ENCODE results near the gene FYN. TPM values are rescaled to one million over a fixed set of nuclear protein-coding genes. Genes with fewer than 3 reads are reported as not detected.

Gene FYN
- total RNA-seq, 2 experiments from 2014 or later = 521 to 547 TPM

- ChIA-PET CTCF (interaction anchor here (0.7 to 1.6 kb wide), 2 partner anchors 10 to 229 kb away, joined by 3 to 4 read pairs; no protein-coding TSS in a partner anchor), POLR2A (interaction anchor here (0.5 to 1.6 kb wide), 5 partner anchors 11 to 293 kb away, joined by 3 to 5 read pairs (median 3); partner anchors contain the start of gene REV3L)
These were observed 97.9 kb downstream of the FYN start for GRCh38 chr6:111775145-111775922.

- POLR2A ChIA-PET = interaction anchor here (1.6 kb wide), 1 partner anchor 12 kb away, joined by 5 read pairs; no protein-coding TSS in a partner anchor
- CTCF ChIA-PET = no interaction called here
These were observed 98.9 kb downstream of the FYN start for GRCh38 chr6:111774346-111774703.

- POLR2A ChIA-PET = interaction anchor here (1.6 kb wide), 1 partner anchor 12 kb away, joined by 5 read pairs; no protein-coding TSS in a partner anchor
- CTCF ChIA-PET = no interaction called here
These were observed 99.5 kb downstream of the FYN start for GRCh38 chr6:111773501-111774345.

GRCh38 chr6:111772381-111772780 lies 100.9 kb downstream of the FYN start:
- CTCF ChIA-PET = no interaction called here

GRCh38 chr6:111771629-111772028 lies 101.6 kb downstream of the FYN start:
- CTCF ChIA-PET = interaction anchor here (0.6 kb wide), 1 partner anchor 217 kb away, joined by 4 read pairs; no protein-coding TSS in a partner anchor
- POLR2A ChIA-PET = interaction anchor here (0.7 kb wide), 1 partner anchor 32 kb away, joined by 17 read pairs; no protein-coding TSS in a partner anchor

More at GRCh38 chr6:111772381-111772780, 100.9 kb downstream of the FYN start:
- POLR2A ChIA-PET = interaction anchor here (0.7 kb wide), 1 partner anchor 31 kb away, joined by 17 read pairs; no protein-coding TSS in a partner anchor

- ChIA-PET POLR2A (no interaction called here), CTCF (interaction anchor here (0.6 to 1.6 kb wide), 4 partner anchors 10 to 227 kb away, joined by 3 to 4 read pairs (median 4); no protein-coding TSS in a partner anchor)
These were observed 102.2 kb downstream of the FYN start for GRCh38 chr6:111771094-111771432.

- ChIA-PET CTCF (interaction anchor here (0.9 to 1.6 kb wide), 6 partner anchors 11 to 273 kb away, joined by 3 to 5 read pairs (median 4); no protein-coding TSS in a partner anchor), POLR2A (interaction anchor here (1.0 to 1.6 kb wide), 3 partner anchors 9 to 23 kb away, joined by 3 to 6 read pairs (median 6); no protein-coding TSS in a partner anchor)
These were observed 102.8 kb downstream of the FYN start for GRCh38 chr6:111770263-111771093.

- ChIA-PET CTCF (interaction anchor here (1.0 to 1.6 kb wide), 7 partner anchors 18 to 274 kb away, joined by 3 to 5 read pairs (median 4); no protein-coding TSS in a partner anchor), POLR2A (interaction anchor here (1.0 to 1.6 kb wide), 3 partner anchors 8 to 24 kb away, joined by 3 to 6 read pairs (median 6); no protein-coding TSS in a partner anchor)
These were observed 103.7 kb downstream of the FYN start for GRCh38 chr6:111769365-111770152.

GRCh38 chr6:111768431-111768770 lies 104.9 kb downstream of the FYN start:
- POLR2A ChIA-PET = interaction anchor here (1.1 to 1.4 kb wide), 2 partner anchors 37 to 56 kb away, joined by 3 to 4 read pairs; no protein-coding TSS in a partner anchor
- CTCF ChIA-PET = interaction anchor here (1.6 to 2.5 kb wide), 2 partner anchors 9 to 16 kb away, joined by 4 to 9 read pairs; no protein-coding TSS in a partner anchor

- POLR2A ChIA-PET = interaction anchor here (0.7 to 1.4 kb wide), 3 partner anchors 38 to 58 kb away, joined by 3 to 4 read pairs (median 3); no protein-coding TSS in a partner anchor
These were observed 105.4 kb downstream of the FYN start for GRCh38 chr6:111767752-111768430.

GRCh38 chr6:111766201-111766857 lies 106.9 kb downstream of the FYN start:
- ChIA-PET POLR2A (interaction anchor here (0.9 to 1.5 kb wide), 3 partner anchors 19 to 58 kb away, joined by 3 to 6 read pairs (median 3); no protein-coding TSS in a partner anchor), CTCF (interaction anchor here (1.5 to 2.5 kb wide), 2 partner anchors 11 to 31 kb away, joined by 3 to 9 read pairs; no protein-coding TSS in a partner anchor)

More at GRCh38 chr6:111767752-111768430, 105.4 kb downstream of the FYN start:
- CTCF ChIA-PET = interaction anchor here (1.6 to 2.5 kb wide), 2 partner anchors 10 to 16 kb away, joined by 4 to 9 read pairs; no protein-coding TSS in a partner anchor

- ChIA-PET POLR2A (interaction anchor here (0.9 to 1.0 kb wide), 2 partner anchors 38 to 59 kb away, joined by 3 read pairs; no protein-coding TSS in a partner anchor), CTCF (interaction anchor here (1.5 to 2.5 kb wide), 2 partner anchors 12 to 31 kb away, joined by 3 to 9 read pairs; no protein-coding TSS in a partner anchor)
These were observed 107.5 kb downstream of the FYN start for GRCh38 chr6:111765763-111766162.

GRCh38 chr6:111764238-111765175 lies 108.7 kb downstream of the FYN start:
- ChIA-PET CTCF (interaction anchor here (0.8 to 2.5 kb wide), 8 partner anchors 12 to 81 kb away, joined by 3 to 9 read pairs (median 4); no protein-coding TSS in a partner anchor), POLR2A (interaction anchor here (0.7 to 3.3 kb wide), 8 partner anchors 11 to 75 kb away, joined by 3 to 15 read pairs (median 6); no protein-coding TSS in a partner anchor)

GRCh38 chr6:111763381-111763780 lies 109.9 kb downstream of the FYN start:
- CTCF ChIA-PET = interaction anchor here (0.8 to 2.5 kb wide), 5 partner anchors 13 to 82 kb away, joined by 4 to 9 read pairs (median 4); no protein-coding TSS in a partner anchor

More at GRCh38 chr6:111763381-111763780, 109.9 kb downstream of the FYN start:
- POLR2A ChIA-PET = interaction anchor here (2.2 to 3.3 kb wide), 3 partner anchors 30 to 61 kb away, joined by 8 to 15 read pairs (median 9); no protein-coding TSS in a partner anchor
